ENCODE measurements around the gene TMCO4.

DNA sequence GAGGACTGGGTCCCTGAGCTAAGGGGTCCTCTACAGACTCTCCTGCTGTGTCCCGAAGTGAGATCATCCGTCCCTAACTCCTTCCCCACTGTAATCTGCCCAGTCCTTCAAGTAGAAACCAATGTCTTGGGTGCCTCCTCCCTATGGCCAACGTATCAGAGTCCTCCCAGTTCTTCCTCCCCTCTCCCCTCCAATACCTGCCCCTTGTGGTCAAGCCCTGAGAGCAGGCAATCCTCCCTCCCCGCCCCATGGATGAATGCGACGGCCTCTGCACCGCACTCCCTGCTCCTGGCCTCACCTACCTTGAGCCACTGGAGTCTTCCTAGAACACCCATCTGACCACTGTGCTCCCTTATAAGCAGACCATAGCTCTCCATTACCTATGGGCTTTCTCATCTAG is 103.9 kb downstream of the TMCO4 start:
- TF ChIP-seq SP2 (tag by site-specific recombination; IDR thresholded peaks at IDR 0.05) = no peak
- TF ChIP-seq CTCF (tag by site-specific recombination; IDR thresholded peaks at IDR 0.05) = no peak
- no peak for TF ChIP-seq ZNF544 (tag by site-specific recombination; IDR thresholded peaks at IDR 0.05)
- TF ChIP-seq RBAK (tag by site-specific recombination; IDR thresholded peaks at IDR 0.05) = no peak
- TF ChIP-seq, protein P1, sequence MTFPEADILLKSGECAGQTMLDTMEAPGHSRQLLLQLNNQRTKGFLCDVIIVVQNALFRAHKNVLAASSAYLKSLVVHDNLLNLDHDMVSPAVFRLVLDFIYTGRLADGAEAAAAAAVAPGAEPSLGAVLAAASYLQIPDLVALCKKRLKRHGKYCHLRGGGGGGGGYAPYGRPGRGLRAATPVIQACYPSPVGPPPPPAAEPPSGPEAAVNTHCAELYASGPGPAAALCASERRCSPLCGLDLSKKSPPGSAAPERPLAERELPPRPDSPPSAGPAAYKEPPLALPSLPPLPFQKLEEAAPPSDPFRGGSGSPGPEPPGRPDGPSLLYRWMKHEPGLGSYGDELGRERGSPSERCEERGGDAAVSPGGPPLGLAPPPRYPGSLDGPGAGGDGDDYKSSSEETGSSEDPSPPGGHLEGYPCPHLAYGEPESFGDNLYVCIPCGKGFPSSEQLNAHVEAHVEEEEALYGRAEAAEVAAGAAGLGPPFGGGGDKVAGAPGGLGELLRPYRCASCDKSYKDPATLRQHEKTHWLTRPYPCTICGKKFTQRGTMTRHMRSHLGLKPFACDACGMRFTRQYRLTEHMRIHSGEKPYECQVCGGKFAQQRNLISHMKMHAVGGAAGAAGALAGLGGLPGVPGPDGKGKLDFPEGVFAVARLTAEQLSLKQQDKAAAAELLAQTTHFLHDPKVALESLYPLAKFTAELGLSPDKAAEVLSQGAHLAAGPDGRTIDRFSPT (tag by site-specific recombination; IDR thresholded peaks at IDR 0.05) = no peak
- no peak for TF ChIP-seq ZNF248 (tag by site-specific recombination; IDR thresholded peaks at IDR 0.05)
- TF ChIP-seq, protein P2, sequence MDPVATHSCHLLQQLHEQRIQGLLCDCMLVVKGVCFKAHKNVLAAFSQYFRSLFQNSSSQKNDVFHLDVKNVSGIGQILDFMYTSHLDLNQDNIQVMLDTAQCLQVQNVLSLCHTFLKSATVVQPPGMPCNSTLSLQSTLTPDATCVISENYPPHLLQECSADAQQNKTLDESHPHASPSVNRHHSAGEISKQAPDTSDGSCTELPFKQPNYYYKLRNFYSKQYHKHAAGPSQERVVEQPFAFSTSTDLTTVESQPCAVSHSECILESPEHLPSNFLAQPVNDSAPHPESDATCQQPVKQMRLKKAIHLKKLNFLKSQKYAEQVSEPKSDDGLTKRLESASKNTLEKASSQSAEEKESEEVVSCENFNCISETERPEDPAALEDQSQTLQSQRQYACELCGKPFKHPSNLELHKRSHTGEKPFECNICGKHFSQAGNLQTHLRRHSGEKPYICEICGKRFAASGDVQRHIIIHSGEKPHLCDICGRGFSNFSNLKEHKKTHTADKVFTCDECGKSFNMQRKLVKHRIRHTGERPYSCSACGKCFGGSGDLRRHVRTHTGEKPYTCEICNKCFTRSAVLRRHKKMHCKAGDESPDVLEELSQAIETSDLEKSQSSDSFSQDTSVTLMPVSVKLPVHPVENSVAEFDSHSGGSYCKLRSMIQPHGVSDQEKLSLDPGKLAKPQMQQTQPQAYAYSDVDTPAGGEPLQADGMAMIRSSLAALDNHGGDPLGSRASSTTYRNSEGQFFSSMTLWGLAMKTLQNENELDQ (tag by site-specific recombination; IDR thresholded peaks at IDR 0.05; ENCODE audit: low read depth) = no peak
- TF ChIP-seq, protein P3, sequence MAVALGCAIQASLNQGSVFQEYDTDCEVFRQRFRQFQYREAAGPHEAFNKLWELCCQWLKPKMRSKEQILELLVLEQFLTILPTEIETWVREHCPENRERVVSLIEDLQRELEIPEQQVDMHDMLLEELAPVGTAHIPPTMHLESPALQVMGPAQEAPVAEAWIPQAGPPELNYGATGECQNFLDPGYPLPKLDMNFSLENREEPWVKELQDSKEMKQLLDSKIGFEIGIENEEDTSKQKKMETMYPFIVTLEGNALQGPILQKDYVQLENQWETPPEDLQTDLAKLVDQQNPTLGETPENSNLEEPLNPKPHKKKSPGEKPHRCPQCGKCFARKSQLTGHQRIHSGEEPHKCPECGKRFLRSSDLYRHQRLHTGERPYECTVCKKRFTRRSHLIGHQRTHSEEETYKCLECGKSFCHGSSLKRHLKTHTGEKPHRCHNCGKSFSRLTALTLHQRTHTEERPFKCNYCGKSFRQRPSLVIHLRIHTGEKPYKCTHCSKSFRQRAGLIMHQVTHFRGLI (tag by site-specific recombination; IDR thresholded peaks at IDR 0.05) = no peak
- no peak for TF ChIP-seq ZNF664 (tag by site-specific recombination; IDR thresholded peaks at IDR 0.05)
- TF ChIP-seq ZNF341 (tag by site-specific recombination; IDR thresholded peaks at IDR 0.05; ENCODE audit: low read depth) = no peak
- no peak for TF ChIP-seq ZNF362 (tag by site-specific recombination; IDR thresholded peaks at IDR 0.05)
- TF ChIP-seq BCL11B (tag by site-specific recombination; IDR thresholded peaks at IDR 0.05; ENCODE audit: low read depth) = no peak
